HG02885 (cell line): Measurements from ENCODE around the gene AREG.

Experiments
- ATAC-seq: cut with Tn5 transposase; IDR thresholded peaks from one replicate; pipeline ENCODE4 v1.9.1; 2021; ENCODE audit warnings: mild to moderate bottlenecking; ENCODE audit not compliant: unreplicated experiment, poor library complexity

AREG gene

DNA sequence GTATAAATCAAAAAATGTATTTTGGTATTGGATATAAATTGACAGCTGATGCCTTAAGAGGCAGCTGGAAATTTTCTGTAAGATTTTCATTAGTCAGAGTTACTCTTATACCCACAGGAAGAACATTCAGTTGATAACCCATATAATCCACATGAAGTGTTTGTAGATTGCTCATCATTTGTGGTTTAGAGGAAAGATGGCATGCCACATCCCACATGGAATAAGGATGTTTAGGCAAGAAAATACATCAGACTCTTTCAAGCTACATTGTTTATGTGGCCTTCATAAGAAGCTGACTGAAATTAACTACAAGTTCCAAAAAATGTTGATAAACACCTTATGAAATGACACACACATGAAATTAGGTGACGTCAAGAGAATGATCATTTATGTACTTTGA is 56.6 kb downstream of the AREG start:
- no peak for ATAC-seq

GRCh38 chr4:74503580-74503979 is 58.6 kb downstream of the AREG start:
- ATAC-seq = no peak

- ATAC-seq = no peak
Observed at GRCh38 chr4:74504212-74504611, 59.3 kb downstream of the AREG start.
